A549 (cell line): ENCODE data around the gene SVIL.

Experiments
- CTCF ChIP-seq: fragments of >200 bp; sonication (Bioruptor Twin); formaldehyde crosslinking; IDR thresholded peaks from 3 replicates; pipeline ENCODE4 v1.5.1; 2016
- JUNB ChIP-seq: fragments of >200 bp; sonication (Bioruptor Twin); formaldehyde crosslinking; IDR thresholded peaks from 2 replicates; pipeline ENCODE4 v1.6.1; 2016
- POLR2A ChIP-seq: IDR thresholded peaks from 2 replicates; pipeline ENCODE4 v1.6.1; 2012; ENCODE audit warnings: mild to moderate bottlenecking, low read length

GRCh38 chr10:29553544-29554250 lies 81.1 kb downstream of the SVIL start:
- TF ChIP-seq JUNB, result no peak
- TF ChIP-seq CTCF, result no peak
- TF ChIP-seq POLR2A, result no peak
